T-helper 2 cell (primary cell): ENCODE results near the gene PALD1.

Source experiments
- DNase-seq, 5 experiments: peaks; one replicate each; pipeline versions ENCODE4 v3.0.0 to v3.0.0-alpha.2; 2012 to 2022

PALD1 gene

GRCh38 chr10:70508912-70509756, 30.6 kb downstream of the PALD1 start:
- DNase-seq, result no peak

GRCh38 chr10:70509757-70510147, 31.2 kb downstream of the PALD1 start:
- DNase-seq, result no peak

GRCh38 chr10:70510453-70510852, 31.9 kb downstream of the PALD1 start:
- no peak for DNase-seq

GRCh38 chr10:70510904-70511303, 32.3 kb downstream of the PALD1 start:
- DNase-seq, result no peak

- DNase-seq, result no peak
These were observed 33.6 kb downstream of the PALD1 start for GRCh38 chr10:70512149-70512639.

GRCh38 chr10:70513848-70514309, 35.3 kb downstream of the PALD1 start:
- DNase-seq, result peak in 1 of 5 experiments; percentile 7

GRCh38 chr10:70514591-70514990, 36.0 kb downstream of the PALD1 start:
- DNase-seq, result no peak

- DNase-seq, result no peak
These were observed 36.6 kb downstream of the PALD1 start for GRCh38 chr10:70515035-70515667.

GRCh38 chr10:70518695-70519094, 40.1 kb downstream of the PALD1 start:
- DNase-seq, result no peak

- DNase-seq, result no peak
These were observed 44.5 kb downstream of the PALD1 start for GRCh38 chr10:70523057-70523456.

- DNase-seq, result no peak
These were observed 45.0 kb downstream of the PALD1 start for GRCh38 chr10:70523549-70523948.

GRCh38 chr10:70528314-70528713, 49.7 kb downstream of the PALD1 start:
- no peak for DNase-seq

- DNase-seq, result peak in 1 of 5 experiments; percentile 12
These were observed 50.3 kb downstream of the PALD1 start for GRCh38 chr10:70528741-70529362.

GRCh38 chr10:70529848-70530247, 51.3 kb downstream of the PALD1 start:
- no peak for DNase-seq

GRCh38 chr10:70530315-70530714, 51.7 kb downstream of the PALD1 start:
- DNase-seq, result no peak

- DNase-seq, result no peak
These were observed 54.1 kb downstream of the PALD1 start for GRCh38 chr10:70532554-70533188.

- no peak for DNase-seq
These were observed 54.6 kb downstream of the PALD1 start for GRCh38 chr10:70533189-70533558.

GRCh38 chr10:70534281-70534680, 55.7 kb downstream of the PALD1 start:
- DNase-seq, result no peak

GRCh38 chr10:70535001-70535400, 56.4 kb downstream of the PALD1 start:
- no peak for DNase-seq

GRCh38 chr10:70535451-70535850, 56.9 kb downstream of the PALD1 start:
- DNase-seq, result no peak

- no peak for DNase-seq
These were observed 57.8 kb downstream of the PALD1 start for GRCh38 chr10:70536196-70536861.

- DNase-seq, result no peak
These were observed 59.0 kb downstream of the PALD1 start for GRCh38 chr10:70537398-70538194.
